B cell (primary cell): ENCODE data around the gene PLBD1. TPM values are rescaled to one million over a fixed set of nuclear protein-coding genes. Genes with fewer than 3 reads are reported as not detected.

ENCODE experiments used
- ATAC-seq: fragments of 200-7000 bp; cut with Tn5 transposase; one replicate; pipeline ENCODE4 v1.10.0; 2021; ENCODE audit warnings: low read depth, mild to moderate bottlenecking, moderate number of reproducible peaks, moderate library complexity
- CTCF ChIA-PET: fragments of 350-600 bp; sonication (Branson Sonifier 250); formaldehyde crosslinking; loops from one replicate; lab custom pipeline; 2021; ENCODE audit warnings: antibody characterized with exemption, inconsistent platforms; lab: Charles Lee
- POLR2A ChIA-PET: fragments of 350-600 bp; sonication (Branson Sonifier 250); formaldehyde crosslinking; loops from one replicate; lab custom pipeline; 2021; ENCODE audit warnings: antibody characterized with exemption; lab: Charles Lee
- DNase-seq: peaks from one replicate; pipeline ENCODE4 v3.0.0; 2013
- H2AFZ ChIP-seq: 2 replicates; pipeline ENCODE4 v1.6.1; 2012; ENCODE audit warnings: mild to moderate bottlenecking, low read depth, low read length; ENCODE audit not compliant: insufficient read depth, poor library complexity, severe bottlenecking
- H3K27ac ChIP-seq, 2 donors: 1 replicate in 1 of 2; 2 replicates in 1 of 2; pipeline ENCODE4 v1.5.1; 2012 to 2013; ENCODE audit warnings: low read length in 2 of 2, mild to moderate bottlenecking in 2 of 2, moderate library complexity in 1 of 2
- H3K27me3 ChIP-seq, 4 experiments: fragments of 200-600 bp in 1 of 4; sonication (generic) in 1 of 4; replicated peaks in 1 of 4; 1 replicate in 2 of 4; 2 replicates in 2 of 4; pipeline versions ENCODE4 v1.6.1 to v1.7.0; 2013 to 2016; ENCODE audit warnings: low read length in 3 of 4, mild to moderate bottlenecking in 2 of 4, mixed read lengths in 1 of 4, moderate library complexity in 1 of 4; ENCODE audit not compliant: insufficient read depth in 4 of 4, control insufficient read depth in 3 of 4; ENCODE audit errors: control extremely low read depth in 1 of 4
- H3K36me3 ChIP-seq, 2 experiments: replicated peaks in 1 of 2; 1 replicate in 1 of 2; 2 replicates in 1 of 2; pipeline versions ENCODE4 v1.6.1 to v1.7.1; 2013; ENCODE audit warnings: low read length in 1 of 2; ENCODE audit not compliant: insufficient read depth in 2 of 2, control insufficient read depth in 1 of 2; ENCODE audit errors: control extremely low read depth in 1 of 2, extremely low read depth in 1 of 2
- H3K4me1 ChIP-seq, 2 donors: fragments of 200-600 bp in 1 of 2; sonication (generic) in 1 of 2; 1 replicate in 1 of 2; 2 replicates in 1 of 2; pipeline versions ENCODE4 v1.5.1 to v1.6.1; 2013 to 2017; ENCODE audit warnings: low read length in 2 of 2; ENCODE audit not compliant: control insufficient read depth in 2 of 2, insufficient read depth in 2 of 2
- H3K4me2 ChIP-seq: replicated peaks from 2 replicates; pipeline ENCODE3; 2012; ENCODE audit warnings: mild to moderate bottlenecking, low read depth, low read length; ENCODE audit not compliant: poor library complexity, severe bottlenecking
- H3K4me3 ChIP-seq, 5 experiments: fragments of 200-600 bp in 1 of 5; sonication (generic) in 1 of 5; 1 replicate in 3 of 5; 2 replicates in 2 of 5; pipeline versions ENCODE4 v1.5.1 to v1.7.0; 2011 to 2016; ENCODE audit warnings: low read length in 4 of 5, mild to moderate bottlenecking in 4 of 5, low read depth in 2 of 5, control low read depth in 1 of 5, moderate library complexity in 1 of 5; ENCODE audit not compliant: insufficient read depth in 1 of 5; ENCODE audit errors: control extremely low read depth in 1 of 5, extremely low read depth in 1 of 5
- H3K79me2 ChIP-seq: fragments of 200-600 bp; sonication (generic); one replicate; pipeline ENCODE4 v1.6.0; 2016; ENCODE audit warnings: low read length; ENCODE audit not compliant: control insufficient read depth, insufficient read depth
- H3K9ac ChIP-seq: fragments of 200-600 bp; sonication (generic); 2 replicates; pipeline ENCODE4 v1.6.1; 2017; ENCODE audit warnings: mild to moderate bottlenecking, low read length, moderate library complexity
- H3K9me3 ChIP-seq, 3 donors: one replicate each; pipeline versions ENCODE4 v1.6.1 to v1.7.1; 2013; ENCODE audit warnings: low read length in 2 of 3; ENCODE audit not compliant: control insufficient read depth in 2 of 3, insufficient read depth in 1 of 3; ENCODE audit errors: control extremely low read depth in 1 of 3
- H4K20me1 ChIP-seq: 2 replicates; pipeline ENCODE4 v1.6.0; 2012; ENCODE audit warnings: mild to moderate bottlenecking, low read length; ENCODE audit not compliant: insufficient read depth, control insufficient read depth, poor library complexity, severe bottlenecking
- H3K27ac Mint-ChIP-seq: one replicate; pipeline ENCODE4 v1.8.0; 2021; ENCODE audit warnings: mixed read lengths
- H3K27me3 Mint-ChIP-seq: one replicate; pipeline ENCODE4 v1.8.0; 2021; ENCODE audit warnings: mixed read lengths
- H3K4me1 Mint-ChIP-seq: one replicate; pipeline ENCODE4 v1.8.0; 2021; ENCODE audit warnings: mixed read lengths
- H3K4me3 Mint-ChIP-seq: one replicate; pipeline ENCODE4 v1.8.0; 2021; ENCODE audit warnings: mixed read lengths
- H3K9me3 Mint-ChIP-seq: one replicate; pipeline ENCODE4 v1.8.0; 2022; ENCODE audit warnings: mixed read lengths; ENCODE audit not compliant: insufficient read depth
- CTCF ChIP-seq: fragments of 200-600 bp; IDR thresholded peaks from one replicate; pipeline ENCODE4 v1.8.0; 2022; ENCODE audit warnings: antibody characterized with exemption, mild to moderate bottlenecking
- EZH2 ChIP-seq: IDR thresholded peaks from 2 replicates; pipeline ENCODE4 v1.6.1; 2012; ENCODE audit warnings: borderline replicate concordance, low read depth, mild to moderate bottlenecking, moderate library complexity, low read length; ENCODE audit not compliant: insufficient read depth, poor library complexity, severe bottlenecking
- WGBS: methylation state at CpG from one replicate; pipeline ENCODE4 v1.1.5; 2013; ENCODE audit warnings: missing lambda C conversion rate; ENCODE audit not compliant: insufficient coverage; 5-methylcytosine and 5-hydroxymethylcytosine counted together
- intact Hi-C: fragments of 100-400 bp; cut with micrococcal nuclease; formaldehyde crosslinking; loops from one replicate; pipeline ENCODE4 v1.10.0; 2022
- polyA plus RNA-seq: library from polyadenylated mRNA; depleted of rRNA; stranded (reverse); fragments of >200 nt; gene quantifications from 2 replicates; pipeline ENCODE4 v1.2.3, GENCODE V29; 2012
- total RNA-seq, 2 donors: library from RNA; stranded (reverse); fragments of 120-200 nt in 1 of 2; gene quantifications; 1 replicate in 1 of 2; 2 replicates in 1 of 2; pipeline versions ENCODE4 v1.2.3 to v1.2.4, GENCODE V29; 2013 to 2022

The PLBD1 gene
- total and polyA plus RNA-seq, 2 donors (not counting 1 experiment from before 2014, with no cell fraction given), result 1.1 to 1.6 TPM

DNA sequence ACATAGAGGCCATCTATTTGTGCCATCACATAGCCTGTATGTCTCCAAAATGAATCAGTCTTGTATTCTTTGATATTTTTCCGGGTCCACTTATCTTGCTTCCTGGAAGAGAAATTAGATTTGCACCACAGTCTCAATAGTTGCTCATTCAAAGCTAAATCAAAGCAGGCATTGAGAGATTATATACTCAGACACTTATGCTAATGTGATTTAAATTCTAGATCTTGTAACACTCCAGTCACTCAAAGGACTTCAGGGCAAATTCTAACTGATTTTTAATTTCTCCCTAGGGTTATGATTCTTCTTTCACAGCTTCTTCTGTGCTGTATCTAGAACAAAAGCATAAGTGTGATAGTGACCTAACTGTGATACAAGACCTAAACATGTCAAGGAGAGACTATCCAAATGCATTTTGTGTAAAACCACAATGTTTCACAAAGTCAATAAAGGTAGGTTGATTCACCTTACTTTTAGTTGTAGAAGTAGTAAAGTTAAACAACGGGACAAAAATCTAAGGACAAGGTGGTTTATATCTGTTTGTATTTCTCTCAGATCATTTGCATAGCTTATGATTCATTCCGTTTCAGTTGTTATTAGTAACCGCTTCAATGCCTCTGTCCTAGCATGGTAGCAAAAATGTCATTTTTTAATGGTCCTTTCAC lies 26.8 kb downstream of the PLBD1 start:
- no peak overlapping the region for H3K4me3 ChIP-seq
- no peak overlapping the region for H3K9ac ChIP-seq
- no peaks in the 10 kb centered on the region for H3K36me3 ChIP-seq
- DNase-seq (no peak), ATAC-seq (no peak)
- Mint-ChIP-seq H3K4me3 (no peak overlapping the region), H3K9me3 (no peaks in the 10 kb centered on the region), H3K27me3 (no peaks in the 10 kb centered on the region), H3K4me1 (peaks cover 2% of the 10 kb centered on the region), H3K27ac (no peak overlapping the region)
- CTCF ChIA-PET, result interaction anchor here (0.7 to 0.9 kb wide), 2 partner anchors 27 to 31 kb away, joined by 3 read pairs; no protein-coding TSS in a partner anchor
- WGBS, result no CpG with 5 or more reads among the region's 4 CpGs
- intact Hi-C loops, result no loop called here
- no peak overlapping the region for H3K27ac ChIP-seq
- H3K79me2 ChIP-seq, result no peaks in the 10 kb centered on the region
- no peaks in the 10 kb centered on the region for H3K9me3 ChIP-seq
- POLR2A ChIA-PET, result no interaction called here
- H3K4me1 ChIP-seq, result no peaks in the 10 kb centered on the region
- no peaks in the 10 kb centered on the region for H3K27me3 ChIP-seq
- no peak overlapping the region for H2AFZ ChIP-seq
- H3K4me2 ChIP-seq, result no peak overlapping the region
- TF ChIP-seq EZH2, result no peak
- no peak for TF ChIP-seq CTCF
- H4K20me1 ChIP-seq, result no peaks in the 10 kb centered on the region

DNA sequence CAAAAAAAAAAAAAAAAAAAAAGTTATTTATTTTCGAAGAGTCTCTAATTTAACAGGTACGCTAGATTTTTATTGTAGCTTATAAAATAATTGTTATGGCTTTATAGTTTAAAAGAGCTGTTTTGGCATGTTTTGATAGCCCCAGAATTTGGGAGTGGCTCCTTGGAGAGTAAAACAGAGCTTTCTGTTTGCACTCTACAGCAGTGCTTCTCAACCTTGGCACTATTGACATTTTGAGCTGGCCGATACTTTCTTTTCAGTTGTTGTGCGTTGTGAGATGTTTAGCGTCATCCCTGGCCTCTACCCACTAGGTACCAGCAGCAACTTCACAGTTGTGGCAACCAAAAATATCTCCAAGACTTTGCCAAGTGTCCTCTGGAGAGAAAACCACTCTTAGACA lies 30.6 kb downstream of the PLBD1 start:
- WGBS, result 100% methylated on average over 2 of the region's 5 CpGs
- POLR2A ChIA-PET, result no interaction called here

More for the DNA sequence above, 30.6 kb downstream of the PLBD1 start:
- Mint-ChIP-seq H3K9me3 (no peaks in the 10 kb centered on the region), H3K4me1 (peaks cover 2% of the 10 kb centered on the region), H3K4me3 (no peak overlapping the region), H3K27ac (no peak overlapping the region), H3K27me3 (no peaks in the 10 kb centered on the region)
- Histone ChIP-seq H3K9me3 (peaks cover 0 to 3% (median 0%) of the 10 kb centered on the region in 3 donors), H3K79me2 (no peaks in the 10 kb centered on the region), H3K9ac (no peak overlapping the region), H3K36me3 (no peaks in the 10 kb centered on the region), H4K20me1 (no peaks in the 10 kb centered on the region), H3K27ac (no peak overlapping the region), H3K4me1 (no peaks in the 10 kb centered on the region), H3K4me3 (no peak overlapping the region), H2AFZ (no peak overlapping the region), H3K27me3 (no peaks in the 10 kb centered on the region), H3K4me2 (no peak overlapping the region)
- no peak for TF ChIP-seq CTCF
- no peak for TF ChIP-seq EZH2
- intact Hi-C loops, result no loop called here
- CTCF ChIA-PET, result no interaction called here
- ATAC-seq (no peak), DNase-seq (no peak)
